ENCODE results near the gene TPM4. TPM values are rescaled to one million over a fixed set of nuclear protein-coding genes. Genes with fewer than 3 reads are reported as not detected.
"Not testable (repeated sequence)": the region's sequence is repeated elsewhere in the genome, so short reads cannot be mapped to it uniquely, and the experiment has no call there.

The TPM4 gene
- total and polyA plus RNA-seq, 8 donors, result 437 to 631 (median 556) TPM

- no peaks in the 10 kb centered on the region for H3K9me3 ChIP-seq
- H3K4me3 ChIP-seq, result peak overlapping the region; percentile 77 to 90
- peaks cover 28 to 75% of the 10 kb centered on the region in 2 donors for H3K4me1 ChIP-seq
- H3K27ac ChIP-seq, result peak overlapping the region; percentile 98 to 99
- peak in 3 of 4 donors; percentile 70 to 94 (median 91) for DNase-seq
- peaks cover 0 to 35% of the 10 kb centered on the region in 2 donors for H3K36me3 ChIP-seq
- ATAC-seq, result peak; percentile 51
- TF ChIP-seq CTCF (IDR thresholded peaks at IDR 0.05), result no peak
- no peaks in the 10 kb centered on the region for H3K27me3 ChIP-seq
- intact Hi-C loops (cut with DNase I), result no loop called here
Measured at GRCh38 chr19:16078759-16079707, 2.7 kb downstream of the TPM4 start.

GRCh38 chr19:16084067-16084685, 7.9 kb downstream of the TPM4 start:
- intact Hi-C loops (cut with DNase I), result no loop called here
- Histone ChIP-seq H3K9me3 (no peaks in the 10 kb centered on the region), H3K4me3 (no peak overlapping the region), H3K27ac (peak overlapping the region in 1 of 2 donors; percentile 66), H3K4me1 (peaks cover 35 to 100% of the 10 kb centered on the region in 2 donors), H3K36me3 (peaks cover 0 to 87% of the 10 kb centered on the region in 2 donors), H3K27me3 (no peaks in the 10 kb centered on the region)
- TF ChIP-seq CTCF (IDR thresholded peaks at IDR 0.05), result no peak
- ATAC-seq, result no peak
- no peak for DNase-seq

- DNase-seq (peak in 1 of 4 donors; percentile 59), ATAC-seq (peak; percentile 33)
- Histone ChIP-seq H3K4me3 (no peak overlapping the region), H3K27ac (peak overlapping the region; percentile 50 to 66), H3K4me1 (peaks cover 25 to 92% of the 10 kb centered on the region in 2 donors), H3K27me3 (no peaks in the 10 kb centered on the region), H3K36me3 (peaks cover 0 to 96% of the 10 kb centered on the region in 2 donors), H3K9me3 (no peaks in the 10 kb centered on the region)
- no peak for TF ChIP-seq CTCF (IDR thresholded peaks at IDR 0.05)
- intact Hi-C loops (cut with DNase I), result no loop called here
Measured at GRCh38 chr19:16085115-16085514, 8.8 kb downstream of the TPM4 start.

GRCh38 chr19:16087404-16087803, 11.1 kb downstream of the TPM4 start:
- DNase-seq; intact Hi-C loops (cut with DNase I); ATAC-seq; H3K4me3 ChIP-seq; H3K9me3 ChIP-seq; H3K27me3 ChIP-seq: not testable (repeated sequence)
- peaks cover 21 to 69% of the 10 kb centered on the region in 2 donors for H3K4me1 ChIP-seq
- H3K27ac ChIP-seq, result peak overlapping the region; percentile 30 to 66
- peaks cover 9 to 100% of the 10 kb centered on the region in 2 donors for H3K36me3 ChIP-seq

- Histone ChIP-seq H3K9me3 (no peaks in the 10 kb centered on the region), H3K36me3 (peaks cover 9 to 100% of the 10 kb centered on the region in 2 donors), H3K4me1 (peaks cover 19 to 63% of the 10 kb centered on the region in 2 donors), H3K27me3 (no peaks in the 10 kb centered on the region), H3K4me3 (no peak overlapping the region), H3K27ac (peak overlapping the region; percentile 47 to 66)
- no peak for DNase-seq
- intact Hi-C loops (cut with DNase I), result no loop called here
- no peak for TF ChIP-seq CTCF (IDR thresholded peaks at IDR 0.05)
- ATAC-seq, result peak; percentile 58
Measured at GRCh38 chr19:16087940-16088339, 11.6 kb downstream of the TPM4 start.

Measured in left lung (tissue), 10 donors.